ENCODE measurements around the gene HERC2. TPM values are rescaled to one million over a fixed set of nuclear protein-coding genes. Genes with fewer than 3 reads are reported as not detected.

Gene HERC2
- 128 TPM for total RNA-seq

GRCh38 chr15:28322129-28322588 is at the start of gene HERC2:
TSS of gene HERC2 (minus strand) at chr15:28322179. CDS start at chr15:28321433, 746 bp downstream.

GRCh38 chr15:28357984-28358383 is 36.0 kb upstream of the HERC2 start, which contains the start of gene GOLGA6L24:
TSS of gene GOLGA6L24 (minus strand) at chr15:28358084. CDS start at chr15:28358023, 61 bp downstream.

GRCh38 chr15:28098766-28099554 is 223.0 kb downstream of the HERC2 start, which contains the start of gene OCA2:
TSS of gene OCA2 (minus strand) at chr15:28099315. CDS start at chr15:28081874, 17,441 bp downstream.

Small RNA genes within 50 kb of the gene (small RNA-seq; reads per million reads assigned to genes)
- not detected for gene AC091304.5 (ENCODE audit: low replicate concordance)

Other genes starting within 250 kb of the HERC2 start
- gene OCA2, start 222.9 kb downstream of the HERC2 start, total RNA-seq: 12.2 TPM
- gene GOLGA6L24, start 35.9 kb upstream of the HERC2 start, total RNA-seq: not detected
- not detected for gene GOLGA8F, start 56.5 kb upstream of the HERC2 start, total RNA-seq
- not detected for gene GOLGA8G, start 210.8 kb upstream of the HERC2 start, total RNA-seq
- gene GOLGA6L25, start 231.4 kb upstream of the HERC2 start, total RNA-seq: not detected

Measured in parietal lobe (tissue), 2 donors.